GM10847 (cell line): ENCODE results near the gene TBC1D22A.

Source experiments
- POLR2A ChIP-seq: IDR thresholded peaks from 2 replicates; pipeline ENCODE4 v1.6.1; 2011; ENCODE audit not compliant: insufficient read length; ENCODE audit errors: extremely low read depth

TBC1D22A gene

DNA sequence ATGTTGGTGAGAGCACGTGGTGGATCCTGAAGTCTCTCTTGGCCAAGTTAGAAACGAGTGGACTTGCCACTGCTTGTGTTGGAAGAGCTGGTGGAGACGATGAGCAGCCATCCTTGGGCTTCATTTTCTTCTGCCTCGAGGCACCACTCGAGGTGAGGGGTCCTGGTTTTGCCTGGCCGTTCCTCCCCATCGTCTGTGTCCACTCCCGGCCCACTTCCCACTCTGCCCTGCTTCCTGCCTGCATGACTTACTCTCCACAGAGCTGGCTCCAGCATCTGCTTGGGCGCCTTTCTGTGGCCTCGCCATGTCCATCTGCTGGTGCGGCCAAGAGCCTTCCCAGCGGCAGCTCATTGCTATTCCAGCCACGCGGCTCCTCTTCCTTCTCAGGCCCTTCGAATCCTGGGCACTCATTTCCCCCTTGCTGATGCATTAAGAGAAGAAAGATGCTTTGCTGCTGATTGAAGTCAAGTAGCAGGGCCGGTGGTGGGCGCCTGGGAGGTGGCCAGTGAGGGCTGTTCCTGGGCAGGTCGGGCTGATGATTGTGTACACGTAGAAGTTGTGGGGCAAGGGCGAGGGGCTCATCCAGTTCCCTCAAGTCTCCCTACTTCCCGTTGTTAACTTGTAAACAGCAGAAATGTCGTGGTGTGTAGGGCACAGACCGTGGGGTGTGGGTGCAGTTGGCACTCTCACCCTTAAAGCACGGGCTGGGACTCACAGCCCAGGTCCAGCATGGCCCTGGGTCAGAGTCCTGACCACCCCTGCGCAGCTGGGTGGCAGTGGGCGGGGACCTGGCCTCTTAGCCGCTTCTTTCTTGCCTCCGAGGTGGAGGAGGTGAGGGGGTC is 292.0 kb downstream of the TBC1D22A start:
- no peak for TF ChIP-seq POLR2A

DNA sequence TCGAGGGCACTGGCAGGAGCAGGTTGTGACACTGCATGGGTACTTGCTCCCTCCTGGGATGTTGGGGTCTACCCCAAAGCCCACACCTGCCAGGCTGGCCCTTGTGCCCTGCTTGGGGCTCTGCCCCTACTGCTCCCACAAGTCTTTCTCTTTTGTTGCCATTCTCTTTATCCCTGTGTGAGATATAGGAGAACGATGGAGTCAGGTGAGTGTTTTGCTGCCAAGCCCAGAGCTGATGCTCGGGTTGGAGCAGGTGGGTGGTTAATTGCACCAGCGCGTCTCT is 292.6 kb downstream of the TBC1D22A start:
- no peak for TF ChIP-seq POLR2A

DNA sequence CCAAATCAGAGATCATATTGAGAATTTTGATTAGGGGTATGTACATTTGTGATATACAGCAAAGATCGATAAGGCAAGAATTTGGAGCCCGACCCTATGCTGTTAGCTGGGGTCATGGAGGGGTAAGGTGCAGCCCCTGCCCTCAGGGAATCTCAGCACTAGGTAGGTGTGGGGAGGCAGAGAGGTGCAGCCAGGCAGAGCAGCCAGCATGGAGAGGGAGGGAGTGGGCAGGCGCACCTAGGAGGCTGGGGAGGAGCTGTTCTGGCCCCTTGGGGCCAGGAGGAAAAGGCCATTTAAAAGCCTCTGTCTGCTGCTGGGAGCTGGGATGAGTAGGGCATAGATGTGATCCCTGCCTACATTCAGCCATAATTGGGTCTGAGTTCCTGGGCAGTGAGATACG is 293.0 kb downstream of the TBC1D22A start:
- no peak for TF ChIP-seq POLR2A

DNA sequence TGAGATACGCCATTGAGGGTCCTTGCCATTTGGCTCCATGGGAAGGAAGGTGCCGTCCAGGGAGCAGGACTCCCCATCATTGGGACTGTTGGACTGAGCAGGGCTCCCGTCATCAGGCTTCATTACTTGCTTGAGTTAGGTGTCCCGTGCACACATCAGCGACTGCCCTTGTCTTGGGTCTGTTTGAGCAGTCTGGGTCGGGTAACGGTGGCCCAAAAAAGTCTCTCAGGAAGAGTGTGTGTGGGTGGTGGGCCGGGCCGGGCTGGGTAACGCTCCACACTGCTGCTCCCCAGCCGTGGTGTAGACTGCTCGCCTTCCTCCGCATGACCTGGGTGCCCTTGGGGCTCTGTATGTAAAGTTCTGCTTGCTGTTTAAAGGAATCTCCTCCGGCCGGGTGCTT is 293.5 kb downstream of the TBC1D22A start:
- TF ChIP-seq POLR2A, result no peak

DNA sequence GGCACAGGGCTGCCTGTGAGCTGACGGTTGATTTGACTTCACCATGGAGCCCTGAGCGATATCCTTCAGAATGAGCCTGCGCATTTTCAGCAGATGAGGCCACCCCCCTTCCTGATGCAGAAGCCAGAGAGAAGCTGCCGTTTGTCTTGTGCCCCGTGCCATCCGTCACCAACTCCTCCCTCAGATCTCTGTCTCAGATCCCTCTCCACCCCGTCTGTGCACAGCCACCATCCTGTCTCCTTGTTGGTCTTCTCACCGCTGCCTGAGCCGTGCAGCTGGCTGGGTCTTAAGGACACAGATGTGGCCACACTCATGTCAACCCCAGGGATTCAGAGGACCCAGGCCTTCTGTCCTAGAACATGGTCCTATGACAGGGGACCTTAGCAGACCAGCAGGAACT is 293.9 kb downstream of the TBC1D22A start:
- TF ChIP-seq POLR2A, result no peak

DNA sequence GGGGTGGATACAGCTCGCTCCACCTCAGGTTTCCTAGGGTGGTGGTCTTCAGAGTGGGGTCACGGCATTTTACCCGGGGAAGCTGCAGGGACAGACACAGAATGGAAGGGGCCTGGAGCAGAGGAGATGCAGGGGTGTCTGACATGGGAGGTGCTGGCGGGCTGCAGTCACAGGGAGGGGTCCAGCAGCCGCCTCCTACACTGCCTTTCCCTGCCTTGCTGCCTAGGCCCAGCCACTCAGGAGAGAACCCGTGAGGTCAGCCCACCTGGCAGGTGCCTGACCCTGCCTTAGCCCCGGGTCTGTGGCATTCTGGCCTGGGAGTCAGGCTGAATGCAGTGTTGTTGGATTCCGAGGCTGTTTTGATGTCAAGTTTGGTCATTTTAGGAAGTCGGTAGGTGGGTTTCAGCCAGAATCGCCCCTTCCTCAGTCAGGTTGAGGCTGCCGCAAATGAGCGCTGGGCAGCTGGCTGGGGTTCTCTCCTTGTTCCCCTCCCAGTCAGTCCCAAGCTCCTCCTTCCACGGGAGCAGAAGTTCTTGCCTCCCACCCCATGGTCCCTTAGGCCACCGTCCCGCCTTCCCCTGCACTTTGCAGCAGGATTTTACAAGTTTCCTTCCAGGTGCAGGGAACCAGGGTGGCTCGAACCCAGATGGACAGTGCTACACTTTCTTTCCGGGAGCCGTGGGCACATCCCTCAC is 294.5 kb downstream of the TBC1D22A start:
- no peak for TF ChIP-seq POLR2A

DNA sequence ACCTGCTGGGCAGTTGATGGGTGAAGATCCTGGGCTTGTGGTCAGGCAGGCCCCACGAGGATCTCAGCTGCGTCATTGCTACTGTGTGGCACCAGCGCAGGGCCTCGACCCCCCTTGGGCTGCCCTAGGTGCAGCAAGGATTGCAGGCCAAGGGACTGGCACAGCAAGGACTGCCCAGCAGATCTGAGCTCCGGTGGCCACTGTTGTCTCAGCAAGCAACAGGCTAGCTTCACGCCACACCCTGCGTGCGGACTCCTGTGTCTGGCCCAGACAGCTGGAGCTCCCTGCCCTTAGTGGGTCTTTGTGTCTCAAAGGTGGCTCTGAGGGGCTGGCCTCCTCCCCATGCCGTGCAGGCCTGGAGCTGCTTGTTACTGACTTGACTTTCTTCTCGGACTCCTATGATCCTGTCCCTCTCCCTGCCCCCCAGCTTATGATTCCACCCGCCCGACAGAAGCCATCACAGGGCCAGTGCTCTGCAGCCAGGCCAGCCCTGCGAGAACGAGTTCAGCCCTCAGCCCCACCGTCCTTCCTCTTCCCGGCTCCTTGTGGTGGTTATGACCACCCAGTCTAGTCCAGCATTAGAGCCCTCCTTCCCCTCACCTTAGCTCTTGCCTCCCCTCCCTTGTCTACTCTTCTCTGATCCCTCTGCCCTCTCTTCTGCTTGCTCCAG is 295.6 kb downstream of the TBC1D22A start:
- no peak for TF ChIP-seq POLR2A

DNA sequence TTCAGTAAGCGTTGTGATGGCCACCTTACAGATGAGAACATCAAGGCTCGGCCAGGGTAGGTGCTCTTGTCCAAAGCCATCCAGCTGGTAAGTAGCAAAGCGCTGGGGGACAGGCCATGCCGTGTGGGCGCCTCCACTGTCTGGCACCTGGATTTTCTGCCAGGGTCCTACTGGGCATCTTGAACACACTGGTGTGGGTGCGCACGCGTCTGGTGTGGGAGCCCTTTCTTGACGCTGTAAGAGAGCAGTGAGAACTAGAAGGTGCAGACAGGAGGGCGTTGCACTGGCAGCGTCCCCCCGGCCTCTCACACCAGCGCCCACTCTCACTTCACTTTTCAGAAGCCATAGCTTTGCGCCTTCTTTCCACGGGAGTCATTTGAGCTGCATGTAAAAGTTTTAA is 296.6 kb downstream of the TBC1D22A start:
- TF ChIP-seq POLR2A, result no peak

DNA sequence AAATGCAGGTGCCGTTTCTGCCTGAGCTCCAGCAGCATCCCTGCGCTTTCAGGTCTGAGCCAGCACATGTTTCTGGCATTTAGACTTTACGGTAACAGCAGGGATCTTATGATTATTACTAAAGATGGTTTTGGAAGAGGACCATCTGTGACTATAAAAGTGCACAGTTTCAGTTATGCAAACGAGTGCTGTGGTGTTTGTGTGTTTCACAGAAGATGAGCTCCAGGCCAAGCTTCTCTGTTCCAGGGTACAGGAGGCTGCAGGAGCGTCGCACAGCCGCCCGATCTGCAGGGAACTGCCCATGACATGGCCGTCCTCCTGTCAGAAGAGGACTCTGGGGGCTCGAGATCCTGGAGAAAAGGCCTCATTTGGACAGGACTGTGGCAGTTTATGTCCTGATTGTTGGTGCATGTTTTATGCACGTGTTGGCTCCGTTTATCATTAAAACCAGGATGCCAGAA is 297.3 kb downstream of the TBC1D22A start:
- no peak for TF ChIP-seq POLR2A

DNA sequence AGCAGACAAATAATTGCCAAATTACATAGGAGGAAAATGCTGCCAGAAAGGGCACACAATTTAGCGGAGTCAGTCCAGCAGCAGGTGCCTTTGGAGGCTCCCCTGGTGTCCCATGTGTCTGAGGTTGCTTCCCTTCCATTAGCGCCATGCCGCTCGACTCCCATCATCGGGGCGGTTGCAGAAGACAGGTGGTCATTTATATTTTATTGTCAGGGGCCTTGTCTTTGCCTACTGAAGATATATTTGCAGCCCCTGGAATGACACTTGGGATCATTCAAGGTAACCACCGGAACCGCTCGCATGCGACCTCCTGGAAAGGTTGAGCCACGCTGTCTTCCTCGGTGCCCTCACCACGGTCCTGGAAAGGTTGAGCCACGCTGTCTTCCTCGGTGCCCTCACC is 298.3 kb downstream of the TBC1D22A start:
- no peak for TF ChIP-seq POLR2A

DNA sequence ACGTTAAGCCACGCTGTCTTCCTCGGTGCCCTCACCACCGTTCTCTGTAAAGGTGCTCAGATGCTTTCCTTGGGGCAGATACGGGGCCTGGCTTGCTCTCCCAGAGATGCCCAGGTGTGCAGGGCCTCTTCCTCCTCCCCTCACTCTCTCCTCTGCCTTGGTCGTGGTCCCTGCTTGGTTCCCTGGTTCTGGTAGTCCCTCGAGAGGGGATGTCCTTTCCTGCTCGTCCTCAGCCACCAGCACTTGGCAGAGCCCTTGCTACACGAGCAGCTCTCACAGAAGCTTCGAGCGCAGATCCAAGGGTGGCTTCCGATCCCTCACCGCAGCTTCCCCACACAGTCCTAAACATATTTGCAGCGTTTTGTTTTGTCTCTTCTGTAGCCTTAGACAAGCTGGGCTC is 298.8 kb downstream of the TBC1D22A start:
- no peak for TF ChIP-seq POLR2A

DNA sequence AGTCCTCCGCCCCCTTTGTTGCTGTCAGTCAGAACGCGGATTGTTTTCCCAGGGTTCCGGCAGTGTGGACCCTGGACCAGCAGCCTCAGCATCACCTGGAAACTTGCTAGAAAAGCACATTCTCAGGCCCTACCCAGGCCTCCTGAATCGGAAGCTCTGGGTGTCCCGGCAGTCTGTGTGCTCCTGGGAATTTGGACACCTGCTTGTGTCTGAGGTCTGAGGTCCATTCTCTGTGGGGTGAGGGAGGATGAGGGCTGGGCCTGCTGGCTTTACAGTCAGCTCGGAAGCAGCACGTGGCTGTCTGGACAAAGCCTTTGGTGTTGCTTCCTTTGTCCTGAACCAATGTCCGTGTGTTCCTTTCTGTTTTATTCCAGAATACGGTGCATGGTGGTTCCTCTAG is 299.7 kb downstream of the TBC1D22A start:
- TF ChIP-seq POLR2A, result no peak

DNA sequence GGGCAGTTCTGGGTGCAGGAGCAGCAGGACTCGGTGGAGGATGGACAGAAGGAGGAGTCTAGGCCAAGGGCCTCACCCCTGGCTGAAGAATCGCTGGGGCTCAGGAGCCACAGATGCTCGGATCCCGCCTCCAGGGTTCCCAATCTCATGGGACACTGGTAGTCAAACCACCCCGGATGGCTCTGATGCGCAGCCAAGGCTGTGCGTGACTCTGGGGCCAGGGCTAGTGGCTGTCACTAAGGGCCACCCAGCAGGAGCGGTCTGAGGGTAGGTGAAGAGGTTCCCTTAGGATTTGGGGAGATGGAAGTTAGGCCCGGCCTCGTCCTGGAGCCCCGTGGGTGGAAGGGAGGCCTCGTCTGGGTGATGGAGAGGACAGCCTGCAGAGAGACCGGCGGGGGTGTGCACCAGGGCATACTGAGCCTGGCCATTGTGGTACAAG is 300.6 kb downstream of the TBC1D22A start:
- TF ChIP-seq POLR2A, result no peak

DNA sequence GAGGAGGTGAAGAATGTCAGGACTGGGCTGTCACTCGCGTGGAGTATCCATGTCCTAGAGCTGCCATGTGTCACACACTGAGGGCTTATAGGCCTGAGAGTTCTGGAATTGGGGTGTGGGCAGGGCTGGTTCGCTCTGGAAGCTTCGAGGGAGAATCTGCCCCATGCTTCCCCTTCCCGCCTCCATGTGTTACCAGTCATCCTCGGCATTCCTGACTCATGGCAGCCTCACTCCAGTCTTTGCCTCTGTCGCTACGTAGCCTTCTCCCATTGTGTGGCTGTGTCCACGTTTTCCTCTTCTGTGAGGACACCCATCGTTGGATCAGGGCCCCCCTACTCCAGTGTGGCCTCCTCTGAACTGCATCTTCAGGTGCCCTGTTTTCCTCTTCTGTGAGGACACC is 301.2 kb downstream of the TBC1D22A start:
- no peak for TF ChIP-seq POLR2A

DNA sequence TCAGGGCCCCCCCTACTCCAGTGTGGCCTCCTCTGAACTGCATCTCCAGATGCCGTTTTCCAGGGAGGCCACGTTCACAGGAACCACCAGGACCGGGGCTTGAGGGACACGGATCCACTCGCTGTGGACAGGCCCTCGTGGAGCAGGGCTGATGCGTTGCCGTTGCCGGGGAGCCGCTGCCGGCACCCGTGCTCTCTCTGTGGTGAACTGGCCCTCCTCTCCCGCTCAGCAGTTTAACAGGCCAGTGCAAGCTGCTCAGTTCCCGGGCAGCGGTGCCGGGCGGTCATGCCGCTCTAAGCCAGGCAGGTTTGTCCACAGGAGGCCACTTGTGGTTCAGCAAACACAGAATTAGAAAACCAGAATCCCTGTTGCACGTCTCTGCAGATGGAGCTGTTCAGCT is 301.6 kb downstream of the TBC1D22A start:
- no peak for TF ChIP-seq POLR2A

DNA sequence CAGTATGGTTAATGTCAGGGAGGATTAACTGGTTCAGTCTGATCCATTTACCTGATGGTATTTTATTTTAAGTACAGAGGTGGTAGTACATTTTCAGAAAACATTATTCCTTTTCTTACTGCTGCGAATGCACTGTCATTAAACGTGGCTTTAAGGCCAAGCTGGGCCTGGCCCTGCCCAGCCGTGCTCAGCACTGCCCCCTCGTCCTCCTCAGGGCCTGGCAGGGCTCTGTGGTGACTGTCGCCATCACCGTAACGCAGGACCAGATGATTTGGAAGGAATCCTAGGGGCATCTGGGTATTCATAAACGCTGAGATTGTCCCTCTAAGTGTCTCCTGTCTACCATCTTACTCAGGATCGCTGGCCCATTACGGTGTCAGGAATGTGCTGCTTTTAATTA is 302.0 kb downstream of the TBC1D22A start:
- TF ChIP-seq POLR2A, result no peak

DNA sequence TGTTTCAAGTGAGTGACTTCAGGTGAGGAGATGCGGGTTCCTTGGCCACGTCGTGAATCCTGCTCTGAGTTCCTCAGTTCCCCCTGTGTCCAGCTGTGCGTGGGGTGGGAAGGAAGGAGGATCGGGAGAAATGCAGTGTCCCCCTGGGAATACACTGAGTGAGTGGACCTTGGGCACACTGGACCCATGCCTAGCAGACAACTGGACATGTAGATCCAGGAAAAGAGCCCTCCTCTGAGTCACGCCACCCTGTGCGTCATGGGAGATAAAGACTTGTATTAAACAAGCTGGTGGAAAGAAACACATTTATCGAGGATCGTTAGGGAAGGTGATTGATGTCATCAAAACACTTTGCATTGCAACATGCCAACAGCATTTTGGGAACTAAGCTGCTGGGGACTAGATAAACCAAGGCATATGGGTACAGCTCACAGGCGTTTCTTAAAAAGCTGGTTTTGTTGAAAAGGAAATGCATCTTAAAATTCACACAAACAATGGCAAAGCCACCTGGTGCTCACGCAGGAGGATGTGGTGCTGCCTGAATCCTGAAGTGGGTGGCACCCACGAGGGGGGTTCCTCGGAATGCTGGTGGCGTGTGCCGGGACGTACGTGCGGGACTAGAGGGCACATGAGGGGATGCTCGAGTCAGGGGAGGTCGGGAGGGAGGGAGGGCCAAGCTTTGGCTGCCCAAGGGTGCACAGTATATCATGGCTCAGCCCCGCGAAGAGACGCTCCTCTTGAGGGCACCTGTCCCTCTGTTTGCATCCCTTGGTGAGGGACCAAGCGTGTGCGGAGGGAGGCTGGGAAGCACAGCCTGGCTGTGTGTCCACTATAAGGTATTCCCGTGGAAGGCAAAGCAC is 303.5 kb downstream of the TBC1D22A start:
- no peak for TF ChIP-seq POLR2A
